ENCODE data around the gene KCNC3.
A peak's percentile ranks its signal among the peaks of the same experiment; 100 is the strongest.
"Not testable (repeated sequence)": the region's sequence is repeated elsewhere in the genome, so short reads cannot be mapped to it uniquely, and the experiment has no call there.

Gene KCNC3

GRCh38 chr19:50359328-50359818 is 30.2 kb upstream of the KCNC3 start:
- no peak for DNase-seq
- POLR2A ChIA-PET = no interaction called here
- WGBS (ENCODE audit: insufficient coverage) = 99% methylated on average over 7 of the region's 11 CpGs
- CTCF ChIA-PET = interaction anchor here (0.7 kb wide), 1 partner anchor 11 kb away, joined by 3 read pairs; no protein-coding TSS in a partner anchor
- H3K4me3 ChIP-seq (ENCODE audit: control insufficient read depth in 1 of 7, extremely low read depth in 1 of 7, insufficient read depth in 4 of 7, low read depth in 2 of 7, low read length in 6 of 7) = peak overlapping the region in 1 of 7 experiments; percentile 86
- H3K36me3 ChIP-seq (ENCODE audit: control insufficient read depth in 4 of 4, insufficient read depth in 4 of 4, low read length in 3 of 4) = no peaks in the 10 kb centered on the region
- no peak overlapping the region for H3K27ac ChIP-seq (ENCODE audit: insufficient read depth in 1 of 2, low read depth in 1 of 2, low read length in 2 of 2, poor library complexity in 1 of 2, severe bottlenecking in 2 of 2)
- peaks cover 0 to 4% (median 0%) of the 10 kb centered on the region in 5 experiments for H3K27me3 ChIP-seq (replicated peaks in 2 of 5; ENCODE audit: control insufficient read depth in 4 of 5, insufficient read depth in 5 of 5, low read length in 4 of 5)
- H3K9me3 ChIP-seq (ENCODE audit: control extremely low read depth in 1 of 5, control insufficient read depth in 4 of 5, insufficient read depth in 2 of 5, low read depth in 1 of 5, low read length in 4 of 5) = no peaks in the 10 kb centered on the region
- H3K4me1 ChIP-seq (ENCODE audit: control extremely low read depth in 1 of 4, control insufficient read depth in 4 of 4, insufficient read depth in 4 of 4, low read length in 3 of 4) = peaks cover 0 to 11% (median 8%) of the 10 kb centered on the region in 4 experiments

- Histone ChIP-seq H3K36me3 (ENCODE audit: control insufficient read depth in 4 of 4, insufficient read depth in 4 of 4, low read length in 3 of 4) (no peaks in the 10 kb centered on the region), H3K27me3 (replicated peaks in 2 of 5; ENCODE audit: control insufficient read depth in 4 of 5, insufficient read depth in 5 of 5, low read length in 4 of 5) (peaks cover 0 to 4% (median 0%) of the 10 kb centered on the region in 5 experiments), H3K27ac (ENCODE audit: insufficient read depth in 1 of 2, low read depth in 1 of 2, low read length in 2 of 2, poor library complexity in 1 of 2, severe bottlenecking in 2 of 2) (peak overlapping the region in 1 of 2 experiments; percentile 87), H3K4me1 (ENCODE audit: control extremely low read depth in 1 of 4, control insufficient read depth in 4 of 4, insufficient read depth in 4 of 4, low read length in 3 of 4) (peaks cover 0 to 11% (median 8%) of the 10 kb centered on the region in 4 experiments), H3K4me3 (ENCODE audit: control insufficient read depth in 1 of 7, extremely low read depth in 1 of 7, insufficient read depth in 4 of 7, low read depth in 2 of 7, low read length in 6 of 7) (peak overlapping the region; percentile 21 to 87 (median 58)), H3K9me3 (ENCODE audit: control extremely low read depth in 1 of 5, control insufficient read depth in 4 of 5, insufficient read depth in 2 of 5, low read depth in 1 of 5, low read length in 4 of 5) (no peaks in the 10 kb centered on the region)
- CTCF ChIA-PET = interaction anchor here (1.2 to 2.6 kb wide), 6 partner anchors 8 to 311 kb away, joined by 3 to 13 read pairs (median 6); no protein-coding TSS in a partner anchor
- WGBS (ENCODE audit: insufficient coverage) = 27% methylated on average over 48 of the region's 54 CpGs
- POLR2A ChIA-PET = no interaction called here
- peak; percentile 76 to 85 (median 82) for DNase-seq
Measured at GRCh38 chr19:50358483-50359327, 29.5 kb upstream of the KCNC3 start.

GRCh38 chr19:50357178-50358100 is 28.3 kb upstream of the KCNC3 start:
- H3K27ac ChIP-seq (ENCODE audit: insufficient read depth in 1 of 2, low read depth in 1 of 2, low read length in 2 of 2, poor library complexity in 1 of 2, severe bottlenecking in 2 of 2) = peak overlapping the region; percentile 62 to 87
- H3K4me3 ChIP-seq (ENCODE audit: control insufficient read depth in 1 of 7, extremely low read depth in 1 of 7, insufficient read depth in 4 of 7, low read depth in 2 of 7, low read length in 6 of 7) = peak overlapping the region; percentile 35 to 87 (median 81)
- no peaks in the 10 kb centered on the region for H3K36me3 ChIP-seq (ENCODE audit: control insufficient read depth in 4 of 4, insufficient read depth in 4 of 4, low read length in 3 of 4)
- H3K4me1 ChIP-seq (ENCODE audit: control extremely low read depth in 1 of 4, control insufficient read depth in 4 of 4, insufficient read depth in 4 of 4, low read length in 3 of 4) = peaks cover 0 to 11% (median 8%) of the 10 kb centered on the region in 4 experiments
- WGBS (ENCODE audit: insufficient coverage) = 2% methylated on average over 41 of the region's 54 CpGs
- peaks cover 0 to 4% (median 0%) of the 10 kb centered on the region in 5 experiments for H3K27me3 ChIP-seq (replicated peaks in 2 of 5; ENCODE audit: control insufficient read depth in 4 of 5, insufficient read depth in 5 of 5, low read length in 4 of 5)
- POLR2A ChIA-PET = interaction anchor here (1.1 to 1.2 kb wide), 2 partner anchors 19 to 58 kb away, joined by 3 to 4 read pairs; partner anchors contain the start of gene NR1H2
- CTCF ChIA-PET = interaction anchor here (0.6 to 2.6 kb wide), 14 partner anchors 9 to 312 kb away, joined by 3 to 14 read pairs (median 4); no protein-coding TSS in a partner anchor
- DNase-seq = peak; percentile 84 to 95 (median 91)
- no peaks in the 10 kb centered on the region for H3K9me3 ChIP-seq (ENCODE audit: control extremely low read depth in 1 of 5, control insufficient read depth in 4 of 5, insufficient read depth in 2 of 5, low read depth in 1 of 5, low read length in 4 of 5)

GRCh38 chr19:50356691-50357177 is 27.6 kb upstream of the KCNC3 start:
- H3K27ac ChIP-seq (ENCODE audit: insufficient read depth in 1 of 2, low read depth in 1 of 2, low read length in 2 of 2, poor library complexity in 1 of 2, severe bottlenecking in 2 of 2) = peak overlapping the region in 1 of 2 experiments; percentile 87
- POLR2A ChIA-PET = interaction anchor here (1.1 kb wide), 1 partner anchor 59 kb away, joined by 4 read pairs; no protein-coding TSS in a partner anchor

GRCh38 chr19:50353487-50353880 is 24.3 kb upstream of the KCNC3 start:
- WGBS (ENCODE audit: insufficient coverage) = 98% methylated on average over 6 of the region's 7 CpGs
- H3K36me3 ChIP-seq (ENCODE audit: control insufficient read depth in 4 of 4, insufficient read depth in 4 of 4, low read length in 3 of 4); H3K4me1 ChIP-seq (ENCODE audit: control extremely low read depth in 1 of 4, control insufficient read depth in 4 of 4, insufficient read depth in 4 of 4, low read length in 3 of 4); H3K27ac ChIP-seq (ENCODE audit: insufficient read depth in 1 of 2, low read depth in 1 of 2, low read length in 2 of 2, poor library complexity in 1 of 2, severe bottlenecking in 2 of 2); H3K4me3 ChIP-seq (ENCODE audit: control insufficient read depth in 1 of 7, extremely low read depth in 1 of 7, insufficient read depth in 4 of 7, low read depth in 2 of 7, low read length in 6 of 7); H3K9me3 ChIP-seq (ENCODE audit: control extremely low read depth in 1 of 5, control insufficient read depth in 4 of 5, insufficient read depth in 2 of 5, low read depth in 1 of 5, low read length in 4 of 5); DNase-seq; H3K27me3 ChIP-seq (replicated peaks in 2 of 5; ENCODE audit: control insufficient read depth in 4 of 5, insufficient read depth in 5 of 5, low read length in 4 of 5); POLR2A ChIA-PET: not testable (repeated sequence)
- CTCF ChIA-PET = interaction anchor here (2.0 kb wide), 1 partner anchor 203 kb away, joined by 4 read pairs; no protein-coding TSS in a partner anchor

More at GRCh38 chr19:50356691-50357177, 27.6 kb upstream of the KCNC3 start:
- WGBS (ENCODE audit: insufficient coverage) = 17% methylated on average over 5 of the region's 13 CpGs
- Histone ChIP-seq H3K4me1 (ENCODE audit: control extremely low read depth in 1 of 4, control insufficient read depth in 4 of 4, insufficient read depth in 4 of 4, low read length in 3 of 4) (peaks cover 0 to 11% (median 8%) of the 10 kb centered on the region in 4 experiments), H3K36me3 (ENCODE audit: control insufficient read depth in 4 of 4, insufficient read depth in 4 of 4, low read length in 3 of 4) (no peaks in the 10 kb centered on the region), H3K4me3 (ENCODE audit: control insufficient read depth in 1 of 7, extremely low read depth in 1 of 7, insufficient read depth in 4 of 7, low read depth in 2 of 7, low read length in 6 of 7) (peak overlapping the region in 3 of 7 experiments; percentile 63 to 87 (median 83)), H3K27me3 (replicated peaks in 2 of 5; ENCODE audit: control insufficient read depth in 4 of 5, insufficient read depth in 5 of 5, low read length in 4 of 5) (peaks cover 0 to 8% (median 0%) of the 10 kb centered on the region in 5 experiments), H3K9me3 (ENCODE audit: control extremely low read depth in 1 of 5, control insufficient read depth in 4 of 5, insufficient read depth in 2 of 5, low read depth in 1 of 5, low read length in 4 of 5) (no peaks in the 10 kb centered on the region)
- CTCF ChIA-PET = interaction anchor here (1.0 to 2.6 kb wide), 10 partner anchors 10 to 200 kb away, joined by 3 to 14 read pairs (median 4); no protein-coding TSS in a partner anchor
- DNase-seq = no peak

- POLR2A ChIA-PET = no interaction called here
- H3K27ac ChIP-seq (ENCODE audit: insufficient read depth in 1 of 2, low read depth in 1 of 2, low read length in 2 of 2, poor library complexity in 1 of 2, severe bottlenecking in 2 of 2) = no peak overlapping the region
- DNase-seq = no peak
- CTCF ChIA-PET = interaction anchor here (1.3 to 2.0 kb wide), 2 partner anchors 109 to 204 kb away, joined by 4 read pairs; no protein-coding TSS in a partner anchor
- WGBS (ENCODE audit: insufficient coverage) = 100% methylated on average over 2 of the region's 4 CpGs
- H3K36me3 ChIP-seq (ENCODE audit: control insufficient read depth in 4 of 4, insufficient read depth in 4 of 4, low read length in 3 of 4) = no peaks in the 10 kb centered on the region
- H3K9me3 ChIP-seq (ENCODE audit: control extremely low read depth in 1 of 5, control insufficient read depth in 4 of 5, insufficient read depth in 2 of 5, low read depth in 1 of 5, low read length in 4 of 5) = no peaks in the 10 kb centered on the region
- no peak overlapping the region for H3K4me3 ChIP-seq (ENCODE audit: control insufficient read depth in 1 of 7, extremely low read depth in 1 of 7, insufficient read depth in 4 of 7, low read depth in 2 of 7, low read length in 6 of 7)
- H3K4me1 ChIP-seq (ENCODE audit: control extremely low read depth in 1 of 4, control insufficient read depth in 4 of 4, insufficient read depth in 4 of 4, low read length in 3 of 4) = peaks cover 0 to 2% (median under 1%) of the 10 kb centered on the region in 4 experiments
- H3K27me3 ChIP-seq (replicated peaks in 2 of 5; ENCODE audit: control insufficient read depth in 4 of 5, insufficient read depth in 5 of 5, low read length in 4 of 5) = peaks cover 0 to 6% (median 0%) of the 10 kb centered on the region in 5 experiments
Measured at GRCh38 chr19:50352242-50352641, 23.1 kb upstream of the KCNC3 start.

Data from common myeloid progenitor, CD34-positive (primary cell).